Skeletal muscle cell (primary cell): ENCODE measurements around the gene GEMIN7.
"Not testable (repeated sequence)": the region's sequence is repeated elsewhere in the genome, so short reads cannot be mapped to it uniquely, and the experiment has no call there.

ENCODE experiments used
- DNase-seq: peaks from one replicate; pipeline ENCODE4 v3.0.0-alpha.2; 2010; ENCODE audit warnings: low read depth
- H3K4me3 ChIP-seq: 2 replicates; pipeline ENCODE4 v1.5.1; 2011; ENCODE audit warnings: low read depth, mild to moderate bottlenecking, control low read depth, low read length, moderate library complexity

The GEMIN7 gene

GRCh38 chr19:45100846-45101252 is 21.8 kb downstream of the GEMIN7 start:
- H3K4me3 ChIP-seq = no peak overlapping the region
- no peak for DNase-seq

DNA sequence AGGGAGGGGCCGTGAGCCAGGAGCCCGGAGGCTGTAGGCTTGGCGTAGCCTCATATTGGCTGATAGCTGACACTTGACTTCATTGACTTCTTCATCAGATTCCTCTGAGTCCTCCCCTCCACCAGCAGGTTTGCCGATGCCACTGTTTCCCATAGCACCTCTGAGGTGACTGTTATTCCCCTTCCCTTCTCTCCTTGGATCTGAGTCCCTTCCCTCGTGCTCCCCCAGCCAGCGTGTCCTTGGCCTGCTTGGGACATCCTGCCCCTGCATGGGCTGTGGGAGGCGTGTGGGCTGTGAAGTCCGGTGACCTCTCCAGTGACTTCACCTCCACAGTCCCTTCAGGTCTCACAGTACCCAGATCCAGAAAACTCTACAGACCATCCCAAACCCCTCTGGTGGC is 22.7 kb downstream of the GEMIN7 start:
- no peak overlapping the region for H3K4me3 ChIP-seq
- no peak for DNase-seq

DNA sequence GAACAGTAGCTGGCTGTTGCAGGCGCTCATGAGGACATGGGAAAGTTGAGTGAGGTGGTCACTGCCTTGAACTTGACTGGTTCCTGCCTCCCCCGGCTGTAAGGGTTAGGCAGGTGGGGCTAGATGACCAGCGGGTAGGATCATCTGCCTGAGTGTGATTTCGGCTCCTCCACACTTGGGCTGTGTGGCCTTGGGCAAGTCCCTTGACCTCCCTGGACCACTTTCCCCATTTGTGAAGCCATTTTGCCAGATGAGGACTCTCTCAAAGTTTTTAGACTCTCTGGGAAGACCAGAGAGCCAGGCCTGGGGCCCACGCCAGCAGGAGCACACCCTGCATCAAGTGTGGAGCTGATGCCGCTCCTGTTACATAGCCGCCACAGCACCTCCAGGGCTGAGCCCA is 23.4 kb downstream of the GEMIN7 start:
- no peak for DNase-seq
- H3K4me3 ChIP-seq = no peak overlapping the region

DNA sequence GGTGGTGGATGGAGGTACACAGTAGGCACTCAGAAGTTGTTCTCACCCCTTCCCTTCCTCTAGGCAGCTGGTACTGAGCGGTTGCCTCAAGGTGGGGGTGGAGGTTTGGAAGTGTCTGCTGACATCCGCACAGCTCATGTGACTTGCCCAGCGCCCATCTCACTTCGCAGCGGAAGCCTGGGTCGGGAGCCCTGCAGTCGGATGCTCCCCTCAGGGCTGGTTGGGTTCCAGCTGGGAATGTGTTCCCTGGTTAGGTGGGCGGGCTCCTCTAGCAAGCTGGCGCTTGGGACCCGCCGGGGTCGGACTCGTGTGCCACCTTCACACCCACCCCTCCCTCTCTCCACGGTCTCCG is 24.1 kb downstream of the GEMIN7 start:
- peak overlapping the region; percentile 15 for H3K4me3 ChIP-seq
- DNase-seq = no peak

- DNase-seq = no peak
- H3K4me3 ChIP-seq = peak overlapping the region; percentile 15
Observed at GRCh38 chr19:45103508-45104319, 24.7 kb downstream of the GEMIN7 start.

- no peak for DNase-seq
- H3K4me3 ChIP-seq = no peak overlapping the region
Observed at GRCh38 chr19:45104658-45105349, 25.7 kb downstream of the GEMIN7 start.

GRCh38 chr19:45106363-45106762 is 27.3 kb downstream of the GEMIN7 start:
- DNase-seq, H3K4me3 ChIP-seq: not testable (repeated sequence)

DNA sequence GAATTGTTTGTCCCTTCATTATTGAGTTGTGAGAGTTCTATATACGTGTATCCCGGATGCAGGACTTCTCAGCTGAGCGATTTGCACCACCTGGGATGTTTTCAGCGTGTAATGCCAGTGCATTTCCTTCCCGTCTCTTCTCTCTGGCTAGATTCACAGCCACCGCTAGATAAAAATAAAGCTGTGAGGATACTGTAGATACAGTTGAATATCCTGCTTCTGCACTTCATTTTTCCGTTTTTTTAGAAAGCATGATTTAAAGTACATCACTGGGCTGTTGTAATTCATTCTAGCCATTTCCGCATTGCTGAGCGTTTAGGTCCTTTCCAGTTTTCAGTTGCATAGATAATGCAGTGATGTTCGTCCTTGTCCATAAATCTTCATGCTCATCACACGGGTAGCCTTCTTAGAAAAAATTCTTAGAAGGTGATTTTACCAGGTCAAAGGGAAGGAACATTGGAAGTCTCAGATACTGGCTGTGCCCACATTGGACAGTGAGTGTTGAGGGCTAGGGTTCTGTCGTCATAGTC is 28.6 kb downstream of the GEMIN7 start:
- DNase-seq = no peak
- no peak overlapping the region for H3K4me3 ChIP-seq

GRCh38 chr19:45110851-45111266 is 31.8 kb downstream of the GEMIN7 start:
- no peak for DNase-seq
- H3K4me3 ChIP-seq = no peak overlapping the region

DNA sequence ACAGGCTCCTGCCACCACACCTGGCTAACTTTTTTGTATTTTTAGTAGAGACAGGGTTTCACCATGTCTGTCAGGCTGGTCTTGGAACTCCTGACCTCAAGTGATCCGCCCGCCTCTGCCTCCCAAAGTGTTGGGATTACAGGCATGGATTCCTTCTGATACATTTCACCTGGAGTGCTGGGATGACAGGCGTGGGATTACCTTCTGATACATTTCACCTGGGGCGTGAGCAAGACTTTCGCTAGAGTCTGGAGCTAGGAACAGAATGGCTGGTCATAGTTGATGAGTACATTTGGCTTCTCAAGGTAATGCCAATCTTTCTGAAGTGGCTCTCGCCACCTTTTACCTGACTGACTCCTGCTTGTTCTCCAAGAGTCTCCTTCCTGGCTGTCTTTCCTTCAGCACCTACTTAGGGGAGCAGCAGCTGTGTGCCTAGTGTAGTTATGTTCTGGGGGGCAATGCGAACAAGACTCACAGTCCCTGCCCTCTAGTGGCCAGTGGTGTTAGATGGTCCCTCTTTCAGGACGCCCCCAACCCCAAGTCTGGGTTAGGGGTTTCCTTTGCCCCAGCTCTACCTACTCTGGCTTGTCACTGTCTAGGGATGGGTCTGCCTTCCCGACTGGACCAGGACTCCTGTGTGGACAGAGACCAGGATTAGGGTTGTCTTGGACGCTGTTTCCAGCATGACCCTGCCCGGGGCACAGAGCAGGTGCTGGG is 33.2 kb downstream of the GEMIN7 start:
- no peak for DNase-seq
- no peak overlapping the region for H3K4me3 ChIP-seq

GRCh38 chr19:45113628-45114027 is 34.6 kb downstream of the GEMIN7 start:
- DNase-seq = no peak
- H3K4me3 ChIP-seq = no peak overlapping the region

DNA sequence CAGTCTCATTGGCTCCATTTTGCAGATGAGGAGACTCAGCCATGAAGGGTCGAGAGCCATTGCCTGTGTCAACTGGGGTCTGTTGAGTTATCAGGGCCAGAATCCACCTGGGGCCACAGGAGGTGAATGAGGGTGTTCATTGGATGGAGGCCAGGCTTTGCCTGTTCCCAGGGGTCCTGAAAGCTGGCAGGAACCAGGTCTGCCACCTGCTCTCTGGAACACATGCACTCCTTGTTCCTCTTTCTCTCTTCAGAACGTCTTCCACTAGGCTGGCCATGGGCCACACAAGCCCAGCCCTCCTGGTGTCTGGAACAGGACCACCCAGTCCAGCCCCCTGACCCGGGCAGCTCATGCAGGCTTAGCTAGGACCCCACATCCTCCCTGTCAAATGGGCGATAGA is 35.1 kb downstream of the GEMIN7 start:
- no peak for DNase-seq
- no peak overlapping the region for H3K4me3 ChIP-seq

DNA sequence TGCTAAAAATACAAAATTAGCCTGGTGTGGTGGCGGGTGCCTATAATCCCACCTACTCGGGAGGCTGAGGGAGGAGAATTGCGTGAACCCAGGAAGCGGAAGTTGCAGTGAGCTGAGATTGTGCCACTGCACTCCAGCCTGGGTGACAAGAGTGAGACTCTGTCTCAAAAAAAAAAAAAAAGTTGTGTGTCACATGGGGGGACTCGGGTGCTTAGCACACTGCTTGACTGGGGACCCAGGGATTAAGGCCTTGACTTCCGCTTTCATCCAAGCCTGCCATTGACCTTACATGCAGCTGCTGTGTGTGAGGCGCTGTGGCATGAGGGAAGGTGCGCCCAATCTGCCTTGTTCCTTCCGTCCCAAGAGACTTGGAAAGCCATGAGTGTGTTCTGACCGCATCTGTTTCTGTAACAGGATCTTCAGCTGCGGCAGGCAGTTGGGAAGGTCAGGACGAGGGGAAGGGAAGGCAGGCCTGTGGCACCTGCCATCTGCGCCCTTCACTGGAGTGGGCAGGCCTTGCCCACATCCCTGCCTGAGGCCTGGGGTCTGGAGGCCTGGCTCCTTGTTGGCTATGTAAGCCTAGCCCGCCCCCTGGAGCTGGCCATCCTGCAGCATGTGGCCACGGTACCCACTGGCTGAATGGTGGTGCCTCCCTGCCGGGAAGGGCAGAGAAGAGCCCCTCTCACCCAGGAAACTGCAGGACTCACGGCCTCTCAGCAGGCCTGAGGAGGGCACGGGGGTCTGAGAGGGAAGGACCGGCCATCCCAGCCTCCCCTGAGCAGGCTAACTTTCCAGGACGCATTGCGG is 37.0 kb downstream of the GEMIN7 start:
- no peak overlapping the region for H3K4me3 ChIP-seq
- peak; percentile 54 for DNase-seq

DNA sequence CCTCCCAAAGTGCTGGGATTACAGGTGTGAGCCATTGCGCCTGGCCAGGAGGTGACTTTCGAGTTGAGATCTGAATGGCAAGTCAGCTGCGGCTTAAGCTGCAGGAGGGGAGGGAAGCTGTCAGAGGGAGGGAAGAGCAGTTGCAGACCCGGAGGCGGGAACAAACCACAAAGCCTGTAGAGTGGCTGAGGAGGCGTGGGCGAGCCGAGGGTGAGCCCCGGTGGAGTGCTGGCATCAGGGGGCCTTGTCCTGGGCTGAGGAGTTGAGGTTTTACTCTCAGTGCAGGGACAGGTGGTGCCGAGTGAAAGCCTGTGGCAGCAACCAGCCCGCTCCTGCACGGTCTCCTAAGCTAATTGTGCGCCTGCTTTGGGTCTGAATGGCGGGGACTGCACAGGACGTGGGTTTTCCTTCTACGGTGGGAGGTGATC is 38.1 kb downstream of the GEMIN7 start:
- no peak for DNase-seq
- H3K4me3 ChIP-seq = no peak overlapping the region

GRCh38 chr19:45117671-45118070 is 38.6 kb downstream of the GEMIN7 start:
- DNase-seq = no peak
- no peak overlapping the region for H3K4me3 ChIP-seq

DNA sequence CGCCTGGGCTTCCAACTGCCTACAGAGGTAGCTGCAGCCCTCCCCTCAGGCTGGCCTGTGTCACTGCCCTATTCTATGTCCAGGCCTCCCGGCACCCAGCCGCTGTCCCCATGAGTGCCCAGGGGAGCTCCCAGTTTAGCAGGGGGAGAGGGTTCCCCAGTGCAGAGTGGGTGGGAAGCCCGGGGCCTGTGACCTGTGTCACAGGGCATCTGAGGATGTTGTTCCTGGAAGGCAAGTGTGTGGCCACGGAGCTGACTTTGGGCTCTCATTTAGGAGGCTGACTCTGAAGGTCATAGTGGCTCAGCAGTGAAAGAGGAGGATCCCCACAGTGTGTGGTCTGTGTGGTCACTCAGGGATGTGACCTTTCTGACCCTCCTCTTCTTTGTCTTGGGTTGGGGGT is 39.0 kb downstream of the GEMIN7 start:
- no peak overlapping the region for H3K4me3 ChIP-seq
- DNase-seq = no peak

- H3K4me3 ChIP-seq, DNase-seq: not testable (repeated sequence)
Observed at GRCh38 chr19:45118591-45119355, 39.7 kb downstream of the GEMIN7 start.

DNA sequence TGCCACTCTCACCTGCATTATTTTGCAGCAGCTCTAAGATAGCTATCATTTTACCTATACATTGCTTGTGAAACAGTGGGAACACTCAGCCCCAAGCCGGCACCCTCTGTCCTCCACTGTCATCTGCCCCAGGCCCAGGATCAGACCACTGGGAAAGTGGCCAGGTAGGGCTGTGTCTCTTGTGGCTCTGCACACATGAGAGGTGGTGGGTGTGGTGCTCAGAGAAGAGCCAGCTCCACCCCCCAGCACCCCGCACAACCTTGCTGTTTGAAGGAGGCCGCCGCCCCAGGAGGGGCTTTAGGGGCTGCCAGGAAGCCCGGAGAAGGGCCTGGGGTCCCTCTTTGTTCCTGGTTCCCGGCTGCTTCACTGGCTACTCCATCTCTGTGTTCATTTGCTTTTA is 40.5 kb downstream of the GEMIN7 start:
- no peak overlapping the region for H3K4me3 ChIP-seq
- DNase-seq = no peak
